WTC11 (cell line): ENCODE measurements around the gene ZIC1.

ENCODE experiments used
- ATF3 ChIP-seq: sonication (generic); formaldehyde crosslinking; conservative IDR thresholded peaks from 2 replicates; pipeline ENCODE4 v1.8.1; 2022; ENCODE audit warnings: mild to moderate bottlenecking, missing genetic modification reagents
- CTCF ChIP-seq: fragments of 200-600 bp; IDR thresholded peaks from 2 replicates; pipeline ENCODE4 v1.8.0; 2022; ENCODE audit warnings: antibody characterized with exemption
- ETV6 ChIP-seq: sonication (generic); formaldehyde crosslinking; IDR thresholded peaks from 2 replicates; pipeline ENCODE4 v1.8.1; 2022; ENCODE audit warnings: mild to moderate bottlenecking, missing genetic modification reagents
- NR3C1 ChIP-seq: sonication (generic); formaldehyde crosslinking; conservative IDR thresholded peaks from 2 replicates; pipeline ENCODE4 v1.8.1; 2023; ENCODE audit warnings: low read depth, mild to moderate bottlenecking, missing genetic modification reagents
- TCF7 ChIP-seq: sonication (generic); formaldehyde crosslinking; IDR thresholded peaks from 2 replicates; pipeline ENCODE4 v1.8.0; 2022; ENCODE audit warnings: mild to moderate bottlenecking, low read depth, missing genetic modification reagents, moderate library complexity

GRCh38 chr3:147422601-147423536, 13.7 kb downstream of the ZIC1 start:
- TF ChIP-seq CTCF (no peak), ATF3 (CRISPR knock-in tag) (no peak), TCF7 (CRISPR knock-in tag) (no peak), NR3C1 (CRISPR knock-in tag) (no peak), ETV6 (CRISPR knock-in tag) (no peak)
